Astrocyte of the spinal cord (primary cell): ENCODE data around the gene DNAJC3.

Source experiments
- DNase-seq: peaks from one replicate; pipeline ENCODE4 v3.0.0; 2011; ENCODE audit warnings: low read depth, low spot score
- H3K4me3 ChIP-seq: 2 replicates; pipeline ENCODE4 v1.5.1; 2011; ENCODE audit warnings: low read depth, mild to moderate bottlenecking, low read length, moderate library complexity
- CTCF ChIP-seq: IDR thresholded peaks from 2 replicates; pipeline ENCODE4 v1.5.1; 2012; ENCODE audit warnings: low read depth, mild to moderate bottlenecking, low read length, inconsistent platforms
- in situ Hi-C: cut with HindIII; loops from 2 replicates; pipeline ENCODE4 v1.10.0; 2017; ENCODE audit warnings: low sequenced_read_pairs

DNAJC3 gene

GRCh38 chr13:95704510-95704909 is 27.6 kb downstream of the DNAJC3 start:
- no peak overlapping the region for H3K4me3 ChIP-seq
- peak; percentile 34 for TF ChIP-seq CTCF
- no peak for DNase-seq
- in situ Hi-C loops, result no loop called here

- DNase-seq, result no peak
- TF ChIP-seq CTCF, result no peak
- H3K4me3 ChIP-seq, result no peak overlapping the region
- in situ Hi-C loops, result no loop called here
Measured at GRCh38 chr13:95706356-95706755, 29.4 kb downstream of the DNAJC3 start.

- in situ Hi-C loops, result no loop called here
- H3K4me3 ChIP-seq, result no peak overlapping the region
- no peak for TF ChIP-seq CTCF
- DNase-seq, result no peak
Measured at GRCh38 chr13:95707035-95707434, 30.1 kb downstream of the DNAJC3 start.

GRCh38 chr13:95707442-95708390 is 30.8 kb downstream of the DNAJC3 start:
- no peak overlapping the region for H3K4me3 ChIP-seq
- in situ Hi-C loops, result no loop called here
- no peak for TF ChIP-seq CTCF
- no peak for DNase-seq

GRCh38 chr13:95708391-95708774 is 31.4 kb downstream of the DNAJC3 start:
- in situ Hi-C loops, result no loop called here
- no peak for DNase-seq
- no peak overlapping the region for H3K4me3 ChIP-seq
- no peak for TF ChIP-seq CTCF

- TF ChIP-seq CTCF, result no peak
- in situ Hi-C loops, result no loop called here
- H3K4me3 ChIP-seq, result no peak overlapping the region
- no peak for DNase-seq
Measured at GRCh38 chr13:95708811-95709500, 32.0 kb downstream of the DNAJC3 start.
